Measurements from ENCODE around the gene GMDS. TPM values are rescaled to one million over a fixed set of nuclear protein-coding genes. Genes with fewer than 3 reads are reported as not detected.

Gene GMDS
- total and polyA plus RNA-seq, 2 of the 4 experiments (the other 2 are of a cell fraction), result 7.3 to 21.9 TPM

DNA sequence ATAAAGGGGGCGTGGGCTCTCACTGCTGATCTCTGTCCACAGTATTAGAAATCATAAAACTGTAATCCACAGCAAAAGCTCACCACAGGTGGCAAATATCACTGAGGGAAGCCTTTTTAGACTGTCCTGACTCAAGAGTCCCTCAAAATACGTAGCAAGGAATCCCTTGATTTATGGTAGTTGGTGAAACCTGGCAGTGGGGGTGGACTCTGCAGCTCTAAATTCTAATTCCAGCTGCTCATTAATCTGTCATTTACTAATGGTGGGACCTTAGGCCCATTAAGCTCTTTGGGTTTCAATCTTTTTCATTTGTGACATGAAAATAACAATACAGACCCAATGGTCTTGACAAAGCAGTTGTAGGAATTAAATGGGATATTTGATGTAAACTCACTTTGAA lies 32.3 kb downstream of the GMDS start:
- Histone ChIP-seq H3K27ac (ENCODE audit: insufficient read depth, low read length) (no peak overlapping the region), H3K23ac (ENCODE audit: low read depth, low read length) (no peak overlapping the region), H3K14ac (replicated peaks; ENCODE audit: low read depth, low read length) (no peak overlapping the region), H3K4ac (ENCODE audit: low read depth, low read length) (no peak overlapping the region), H3K56ac (ENCODE audit: extremely low read depth, insufficient read depth, low read length) (no peak overlapping the region), H3K9me3 (ENCODE audit: control insufficient read depth, insufficient read depth, low read length) (no peaks in the 10 kb centered on the region), H4K8ac (ENCODE audit: low read depth in 2 of 2, low read length in 2 of 2) (no peak overlapping the region), H2AFZ (replicated peaks; ENCODE audit: low read length, poor library complexity) (no peak overlapping the region), H3K79me1 (ENCODE audit: low read depth in 1 of 2, low read length in 2 of 2) (no peaks in the 10 kb centered on the region), H4K20me1 (ENCODE audit: insufficient read depth, low read length) (no peaks in the 10 kb centered on the region), H3K18ac (ENCODE audit: low read depth, low read length) (no peak overlapping the region), H2BK15ac (ENCODE audit: low read depth, low read length) (no peak overlapping the region), H2AK9ac (replicated peaks; ENCODE audit: low read depth, low read length, poor library complexity) (no peak overlapping the region), H4K5ac (ENCODE audit: low read depth, low read length) (no peak overlapping the region), H3K36me3 (ENCODE audit: control insufficient read depth, insufficient read depth, low read length) (no peaks in the 10 kb centered on the region), H4K91ac (ENCODE audit: insufficient read depth, low read depth, low read length) (no peak overlapping the region), H2BK120ac (ENCODE audit: low read depth, low read length) (no peak overlapping the region), H3K9ac (ENCODE audit: low read depth, low read length) (no peak overlapping the region), H2BK20ac (ENCODE audit: low read depth, low read length) (no peak overlapping the region), H3K9me1 (ENCODE audit: insufficient read depth, low read length) (no peaks in the 10 kb centered on the region; the same call in 1 of the 2 replicates), H3K27me3 (ENCODE audit: control insufficient read depth, insufficient read depth, low read length) (no peaks in the 10 kb centered on the region), H3K4me1 (ENCODE audit: control insufficient read depth, insufficient read depth, low read length) (no peaks in the 10 kb centered on the region), H2BK5ac (ENCODE audit: low read depth, low read length, poor library complexity, severe bottlenecking) (no peak overlapping the region), H3K4me3 (ENCODE audit: insufficient read depth, low read depth, low read length) (no peak overlapping the region), H2AK5ac (ENCODE audit: low read depth, low read length) (no peak overlapping the region), H3K4me2 (ENCODE audit: low read depth, low read length) (no peak overlapping the region)
- no CpG with 5 or more reads among the region's 2 CpGs for WGBS, 2 experiments (ENCODE audit: extremely low coverage in 2 of 2, insufficient read length in 1 of 2)
- BruUV-seq (replicated peaks), result no TSS peak
- intact Hi-C loops (cut with micrococcal nuclease), result no loop called here
- ChIA-PET CTCF (interaction anchor here (0.7 to 1.0 kb wide), 3 partner anchors 10 to 129 kb away, joined by 3 to 4 read pairs (median 4); no protein-coding TSS in a partner anchor), POLR2A (ENCODE audit: unreplicated experiment) (interaction anchor here (0.6 kb wide), 1 partner anchor 15 kb away, joined by 5 read pairs; no protein-coding TSS in a partner anchor)
- DNase-seq, result no peak
- TF ChIP-seq CHD1 (IDR thresholded peaks at IDR 0.05; ENCODE audit: low read depth, low read length) (no peak), MAFK (IDR thresholded peaks at IDR 0.05; ENCODE audit: low read depth, low read length) (no peak), SMC3 (IDR thresholded peaks at IDR 0.05; ENCODE audit: low read depth, low read length) (no peak), NFE2L2 (IDR thresholded peaks at IDR 0.05; ENCODE audit: low read depth, low read length) (no peak), FOS (IDR thresholded peaks at IDR 0.05; ENCODE audit: low read depth, low read length) (no peak), BHLHE40 (IDR thresholded peaks at IDR 0.05; ENCODE audit: low read depth, low read length) (no peak), RAD21 (IDR thresholded peaks at IDR 0.05; ENCODE audit: low read length) (no peak), RCOR1 (IDR thresholded peaks at IDR 0.05; ENCODE audit: insufficient replicate concordance, low read length) (no peak), RFX5 (IDR thresholded peaks at IDR 0.05; ENCODE audit: low read depth, low read length) (no peak), MAZ (IDR thresholded peaks at IDR 0.05; ENCODE audit: borderline replicate concordance, low read depth, low read length) (no peak)
- TF ChIP-seq, protein P1, sequence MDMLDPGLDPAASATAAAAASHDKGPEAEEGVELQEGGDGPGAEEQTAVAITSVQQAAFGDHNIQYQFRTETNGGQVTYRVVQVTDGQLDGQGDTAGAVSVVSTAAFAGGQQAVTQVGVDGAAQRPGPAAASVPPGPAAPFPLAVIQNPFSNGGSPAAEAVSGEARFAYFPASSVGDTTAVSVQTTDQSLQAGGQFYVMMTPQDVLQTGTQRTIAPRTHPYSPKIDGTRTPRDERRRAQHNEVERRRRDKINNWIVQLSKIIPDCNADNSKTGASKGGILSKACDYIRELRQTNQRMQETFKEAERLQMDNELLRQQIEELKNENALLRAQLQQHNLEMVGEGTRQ (IDR thresholded peaks at IDR 0.05; ENCODE audit: low read depth, low read length), result no peak
- dilution Hi-C loops (cut with HindIII; ENCODE audit: low sequenced_read_pairs, unreplicated experiment), result no loop called here
- in situ Hi-C loops (cut with MboI; ENCODE audit: low sequenced_read_pairs), result no loop called here
- no peak for ATAC-seq (ENCODE audit: low read depth)
